ENCODE results near the gene KIF23. TPM values are rescaled to one million over a fixed set of nuclear protein-coding genes. Genes with fewer than 3 reads are reported as not detected.

KIF23 gene
- total and polyA plus RNA-seq, 11 donors = 0.23 to 7.7 (median 0.66) TPM; not detected in 1

DNA sequence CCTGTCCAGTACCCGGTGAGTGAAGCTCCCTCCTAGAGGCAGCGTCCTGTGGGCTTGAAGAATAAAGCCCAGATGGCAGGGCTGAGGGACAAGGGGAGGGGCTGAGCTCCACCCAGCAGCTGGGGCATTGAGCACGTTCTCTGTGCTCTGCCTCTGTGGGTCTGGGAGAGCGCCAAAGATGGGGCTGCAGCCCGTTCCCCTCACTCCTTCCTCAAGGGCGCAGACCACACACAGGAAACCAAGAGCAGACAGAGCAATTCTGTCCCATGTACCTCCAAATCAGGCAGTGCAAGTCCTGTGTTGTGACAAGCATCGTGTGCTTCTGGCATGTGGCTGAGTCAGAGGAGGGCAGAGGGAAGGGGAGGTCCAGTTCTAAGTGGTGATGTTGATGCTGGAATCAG lies 15.7 kb upstream of the KIF23 start:
- ATAC-seq (no peak), DNase-seq (no peak)
- Histone ChIP-seq H3K27ac (no peak overlapping the region), H3K4me1 (peaks cover 0 to 14% (median 7%) of the 10 kb centered on the region in 12 donors), H3K27me3 (peaks cover 0 to 5% (median 0%) of the 10 kb centered on the region in 9 donors), H3K4me3 (no peak overlapping the region), H3K9me3 (no peaks in the 10 kb centered on the region), H3K36me3 (no peaks in the 10 kb centered on the region)
- intact Hi-C loops (cut with DNase I) = loop anchor here in 9 of 10 donors (10.0 kb wide), 4 partner anchors 124 to 244 kb away; partner anchors contain the start of gene GLCE (in 4 of the 9)
- no peak for TF ChIP-seq CTCF (IDR thresholded peaks at IDR 0.05)
- TF ChIP-seq POLR2A (IDR thresholded peaks at IDR 0.05) = no peak
- WGBS, 4 donors = 66 to 87% (median 74%) methylated on average over 7 of the region's 7 CpGs

DNA sequence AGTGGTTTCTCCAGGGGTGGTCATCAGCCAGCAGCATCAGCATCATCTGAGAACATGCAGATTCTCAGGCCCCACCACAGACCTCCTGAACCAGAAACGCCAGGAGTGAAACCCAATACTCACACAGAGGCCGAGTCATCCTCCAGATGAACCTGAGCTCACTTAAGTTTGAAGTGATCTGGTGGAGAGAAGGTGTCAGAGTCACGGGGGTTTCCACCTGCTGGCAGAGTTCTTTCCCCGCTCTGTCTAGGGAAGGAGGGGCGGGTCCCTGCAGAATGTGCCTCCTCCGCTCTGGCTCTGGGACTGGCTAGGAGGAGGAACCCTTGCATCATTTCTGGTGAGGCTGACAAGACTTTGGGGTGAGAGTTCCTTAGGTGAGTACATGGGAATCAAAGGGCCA lies 13.3 kb upstream of the KIF23 start:
- no peaks in the 10 kb centered on the region for H3K27me3 ChIP-seq
- intact Hi-C loops (cut with DNase I) = no loop called here
- no peaks in the 10 kb centered on the region for H3K4me1 ChIP-seq
- DNase-seq = no peak
- no peak overlapping the region for H3K27ac ChIP-seq
- H3K36me3 ChIP-seq = no peaks in the 10 kb centered on the region
- ATAC-seq = no peak
- 86 to 91% (median 89%) methylated on average over 6 of the region's 6 CpGs for WGBS, 4 donors
- no peak overlapping the region for H3K4me3 ChIP-seq
- TF ChIP-seq CTCF (IDR thresholded peaks at IDR 0.05) = no peak
- no peak for TF ChIP-seq POLR2A (IDR thresholded peaks at IDR 0.05)
- H3K9me3 ChIP-seq = no peaks in the 10 kb centered on the region

GRCh38 chr15:69402816-69403215 lies 11.3 kb upstream of the KIF23 start:
- TF ChIP-seq POLR2A (IDR thresholded peaks at IDR 0.05) = no peak
- TF ChIP-seq CTCF (IDR thresholded peaks at IDR 0.05) = no peak
- Histone ChIP-seq H3K36me3 (no peaks in the 10 kb centered on the region), H3K27ac (no peak overlapping the region), H3K9me3 (no peaks in the 10 kb centered on the region), H3K4me1 (no peaks in the 10 kb centered on the region), H3K4me3 (no peak overlapping the region), H3K27me3 (no peaks in the 10 kb centered on the region)
- intact Hi-C loops (cut with DNase I) = no loop called here
- 91 to 97% (median 94%) methylated on average over 2 of the region's 2 CpGs for WGBS, 4 donors
- ATAC-seq = no peak
- DNase-seq = no peak

GRCh38 chr15:69403594-69403993 lies 10.6 kb upstream of the KIF23 start:
- no peak for TF ChIP-seq POLR2A (IDR thresholded peaks at IDR 0.05)
- no peak for TF ChIP-seq CTCF (IDR thresholded peaks at IDR 0.05)
- 74 to 85% (median 80%) methylated on average over 4 of the region's 4 CpGs for WGBS, 4 donors
- no peaks in the 10 kb centered on the region for H3K9me3 ChIP-seq
- no peak for ATAC-seq
- no peaks in the 10 kb centered on the region for H3K36me3 ChIP-seq
- intact Hi-C loops (cut with DNase I) = no loop called here
- no peaks in the 10 kb centered on the region for H3K27me3 ChIP-seq
- no peak overlapping the region for H3K4me3 ChIP-seq
- no peak overlapping the region for H3K27ac ChIP-seq
- DNase-seq = no peak
- H3K4me1 ChIP-seq = no peaks in the 10 kb centered on the region

All from heart left ventricle (tissue), 16 donors.